H9 (cell line): Measurements from ENCODE around the gene ACYP2. TPM values are rescaled to one million over a fixed set of nuclear protein-coding genes. Genes with fewer than 3 reads are reported as not detected.
A peak's percentile ranks its signal among the peaks of the same experiment; 100 is the strongest.

Source experiments
- DNase-seq: peaks from one replicate; pipeline ENCODE4 v3.0.0-alpha.2; 2017
- H2AFZ ChIP-seq: one replicate; pipeline ENCODE4 v1.6.1; 2013; ENCODE audit warnings: mild to moderate bottlenecking, low read length, control low read depth, moderate library complexity
- H2AK5ac ChIP-seq: 2 replicates; pipeline ENCODE4 v1.6.1; 2013; ENCODE audit warnings: low read length, control low read depth, mixed read lengths; ENCODE audit not compliant: insufficient read length
- H2BK120ac ChIP-seq: one replicate; pipeline ENCODE4 v1.6.1; 2013; ENCODE audit warnings: low read depth, mild to moderate bottlenecking, low read length, control low read depth, inconsistent platforms; ENCODE audit not compliant: poor library complexity, severe bottlenecking
- H2BK12ac ChIP-seq: 2 replicates; pipeline ENCODE4 v1.6.1; 2013; ENCODE audit warnings: low read length, control low read depth, mixed read lengths, low read depth; ENCODE audit not compliant: insufficient read length
- H2BK15ac ChIP-seq: 2 replicates; pipeline ENCODE4 v1.6.1; 2013; ENCODE audit warnings: low read depth, low read length, control low read depth
- H2BK20ac ChIP-seq: one replicate; pipeline ENCODE4 v1.6.1; 2013; ENCODE audit warnings: low read depth, mild to moderate bottlenecking, low read length, control low read depth, inconsistent platforms; ENCODE audit not compliant: poor library complexity, severe bottlenecking
- H2BK5ac ChIP-seq: 2 replicates; pipeline ENCODE4 v1.6.1; 2013; ENCODE audit warnings: low read length, control low read depth, mixed read lengths; ENCODE audit not compliant: insufficient read length
- H3K14ac ChIP-seq: 2 replicates; pipeline ENCODE4 v1.6.1; 2013; ENCODE audit warnings: low read length, control low read depth; ENCODE audit not compliant: insufficient read depth
- H3K18ac ChIP-seq: 2 replicates; pipeline ENCODE4 v1.6.1; 2013; ENCODE audit warnings: low read depth, mild to moderate bottlenecking, mixed read lengths, low read length, control low read depth; ENCODE audit not compliant: insufficient read length
- H3K23ac ChIP-seq: 2 replicates; pipeline ENCODE4 v1.6.1; 2013; ENCODE audit warnings: low read length, control low read depth, mixed read lengths, low read depth; ENCODE audit not compliant: insufficient read length
- H3K23me2 ChIP-seq: 2 replicates; pipeline ENCODE4 v1.6.1; 2013; ENCODE audit warnings: low read depth, mild to moderate bottlenecking, mixed read lengths, low read length, control low read depth; ENCODE audit not compliant: insufficient read length, poor library complexity, severe bottlenecking
- H3K27ac ChIP-seq: 2 replicates; pipeline ENCODE4 v1.5.1; 2013; ENCODE audit warnings: low read length, control low read depth, mixed read lengths, low read depth; ENCODE audit not compliant: insufficient read length
- H3K27me3 ChIP-seq: 2 replicates; pipeline ENCODE4 v1.6.1; 2013; ENCODE audit warnings: low read length, control low read depth, inconsistent platforms; ENCODE audit not compliant: insufficient read depth
- H3K4ac ChIP-seq: 2 replicates; pipeline ENCODE4 v1.6.1; 2013; ENCODE audit warnings: low read depth, mild to moderate bottlenecking, control low read depth, inconsistent platforms, low read length, moderate library complexity
- H3K4me1 ChIP-seq: 2 replicates; pipeline ENCODE4 v1.6.1; 2013; ENCODE audit warnings: low read length, control low read depth, inconsistent platforms; ENCODE audit not compliant: insufficient read depth
- H3K4me2 ChIP-seq: 2 replicates; pipeline ENCODE4 v1.6.1; 2013; ENCODE audit warnings: low read length, control low read depth, mixed read lengths; ENCODE audit not compliant: insufficient read length, insufficient read depth
- H3K56ac ChIP-seq: 2 replicates; pipeline ENCODE4 v1.6.1; 2013; ENCODE audit warnings: low read depth, mild to moderate bottlenecking, mixed read lengths, low read length, control low read depth; ENCODE audit not compliant: insufficient read length
- H3K79me1 ChIP-seq: 2 replicates; pipeline ENCODE4 v1.6.1; 2013; ENCODE audit warnings: low read depth, mild to moderate bottlenecking, moderate library complexity, low read length, control low read depth, inconsistent platforms; ENCODE audit not compliant: insufficient read depth, poor library complexity, severe bottlenecking
- H3K79me2 ChIP-seq: 2 replicates; pipeline ENCODE4 v1.6.1; 2013; ENCODE audit warnings: low read length, control low read depth, inconsistent platforms; ENCODE audit not compliant: insufficient read depth
- H3K9ac ChIP-seq: 2 replicates; pipeline ENCODE4 v1.6.1; 2013; ENCODE audit warnings: low read length, control low read depth, mixed read lengths; ENCODE audit not compliant: insufficient read length; ENCODE audit errors: extremely low read depth
- H3K9me3 ChIP-seq: one replicate; pipeline ENCODE4 v1.6.1; 2013; ENCODE audit warnings: low read depth, low read length, inconsistent platforms; ENCODE audit not compliant: control insufficient read depth
- H3T11ph ChIP-seq: one replicate; pipeline ENCODE4 v1.6.1; 2013; ENCODE audit warnings: mild to moderate bottlenecking, low read length, control low read depth, inconsistent platforms
- H4K20me1 ChIP-seq: one replicate; pipeline ENCODE4 v1.6.1; 2013; ENCODE audit not compliant: control insufficient read depth, insufficient read length, insufficient read depth
- H4K5ac ChIP-seq: 2 replicates; pipeline ENCODE4 v1.6.1; 2013; ENCODE audit warnings: low read depth, mild to moderate bottlenecking, mixed read lengths, low read length, control low read depth; ENCODE audit not compliant: insufficient read length
- H4K8ac ChIP-seq: replicated peaks from 2 replicates; pipeline ENCODE4 v1.6.1; 2013; ENCODE audit warnings: low read length, control low read depth, mixed read lengths, low read depth; ENCODE audit not compliant: insufficient read length
- H4K91ac ChIP-seq: 2 replicates; pipeline ENCODE4 v1.6.1; 2013; ENCODE audit warnings: low read depth, mild to moderate bottlenecking, moderate library complexity, mixed read lengths, low read length, control low read depth; ENCODE audit not compliant: insufficient read length
- H3K27ac Mint-ChIP-seq, 3 experiments: 2 replicates in 2 of 3; 3 replicates in 1 of 3; pipeline ENCODE4 v1.8.0; 2020 to 2021; ENCODE audit warnings: mixed read lengths in 3 of 3, mild to moderate bottlenecking in 1 of 3, moderate library complexity in 1 of 3
- H3K27me3 Mint-ChIP-seq: 2 replicates; pipeline ENCODE4 v1.8.0; 2021; ENCODE audit warnings: low read depth, mild to moderate bottlenecking, moderate library complexity, mixed read lengths
- H3K36me3 Mint-ChIP-seq, 3 experiments: 2 replicates in 2 of 3; 3 replicates in 1 of 3; pipeline ENCODE4 v1.8.0; 2020 to 2021; ENCODE audit warnings: low read depth in 3 of 3, mixed read lengths in 3 of 3; ENCODE audit not compliant: insufficient read depth in 1 of 3
- H3K4me1 Mint-ChIP-seq, 2 experiments: 2 replicates each; pipeline ENCODE4 v1.8.0; 2020; ENCODE audit warnings: mixed read lengths in 2 of 2
- H3K4me3 Mint-ChIP-seq, 2 experiments: 2 replicates in 1 of 2; 3 replicates in 1 of 2; pipeline ENCODE4 v1.8.0; 2020 to 2021; ENCODE audit warnings: mild to moderate bottlenecking in 2 of 2, mixed read lengths in 2 of 2, moderate library complexity in 1 of 2
- H3K9me3 Mint-ChIP-seq, 2 experiments: 2 replicates in 1 of 2; 3 replicates in 1 of 2; pipeline ENCODE4 v1.8.0; 2020; ENCODE audit warnings: mild to moderate bottlenecking in 2 of 2, mixed read lengths in 2 of 2, moderate library complexity in 1 of 2
- CTCF ChIP-seq: fragments of 200-600 bp; sonication (generic); conservative IDR thresholded peaks from 3 replicates; pipeline ENCODE4 v1.8.0; 2021; ENCODE audit warnings: antibody characterized with exemption, mild to moderate bottlenecking
- WGBS: extraction: QIAGEN DNeasy Blood & Tissue Kit; methylation state at CpG from one replicate; pipeline ENCODE4 v1.1.7; 2013; ENCODE audit warnings: missing lambda C conversion rate, low lambda C conversion rate, mixed read lengths; ENCODE audit not compliant: insufficient read length; ENCODE audit errors: extremely low coverage; 5-methylcytosine and 5-hydroxymethylcytosine counted together
- total RNA-seq: library from RNA; stranded (reverse); gene quantifications from 2 replicates; pipeline ENCODE4 v1.2.1, GENCODE V29; 2021

The ACYP2 gene
- total RNA-seq, 1 experiment from 2014 or later, result 3.2 TPM

GRCh38 chr2:54106631-54107454 lies 8.6 kb upstream of the ACYP2 start:
- no peak overlapping the region for H4K91ac ChIP-seq
- H2BK12ac ChIP-seq, result no peak overlapping the region
- no peaks in the 10 kb centered on the region for H3K27me3 ChIP-seq
- H2BK20ac ChIP-seq, result no peak overlapping the region
- no peak for DNase-seq
- no peak overlapping the region for H2BK15ac ChIP-seq
- H4K8ac ChIP-seq, result no peak overlapping the region
- no peaks in the 10 kb centered on the region for H3K79me1 ChIP-seq
- H3K56ac ChIP-seq, result no peak overlapping the region
- H2AK5ac ChIP-seq, result no peak overlapping the region
- Mint-ChIP-seq H3K27me3 (peaks cover 2% of the 10 kb centered on the region; the same call in 1 of the 2 replicates), H3K27ac (no peak overlapping the region), H3K9me3 (no peaks in the 10 kb centered on the region), H3K4me1 (peaks cover 4 to 5% of the 10 kb centered on the region in 2 experiments), H3K4me3 (no peak overlapping the region), H3K36me3 (no peaks in the 10 kb centered on the region)
- no peak overlapping the region for H3K18ac ChIP-seq
- H3K79me2 ChIP-seq, result no peaks in the 10 kb centered on the region
- no peak overlapping the region for H3K23ac ChIP-seq
- no peaks in the 10 kb centered on the region for H3K4me1 ChIP-seq
- H3K4ac ChIP-seq, result no peak overlapping the region
- H3K27ac ChIP-seq, result no peak overlapping the region
- no peaks in the 10 kb centered on the region for H3K9me3 ChIP-seq
- H4K20me1 ChIP-seq, result no peaks in the 10 kb centered on the region
- H4K5ac ChIP-seq, result no peak overlapping the region
- H3K9ac ChIP-seq, result no peak overlapping the region
- no peak overlapping the region for H2BK120ac ChIP-seq
- H3K14ac ChIP-seq, result no peak overlapping the region
- H3T11ph ChIP-seq, result no peak overlapping the region
- H3K23me2 ChIP-seq, result no peaks in the 10 kb centered on the region
- WGBS, result no CpG with 5 or more reads among the region's 12 CpGs
- H2AFZ ChIP-seq, result no peak overlapping the region
- H2BK5ac ChIP-seq, result no peak overlapping the region
- H3K4me2 ChIP-seq, result no peak overlapping the region
- TF ChIP-seq CTCF, result peak; percentile 78
